PC-9 (cell line): ENCODE results near the gene EP400. TPM values are rescaled to one million over a fixed set of nuclear protein-coding genes. Genes with fewer than 3 reads are reported as not detected.

Experiments
- BruUV-seq: library from RNA; stranded (reverse); fragments of 400-500 nt; replicated peaks from 2 replicates; lab custom pipeline; 2021; lab: Mats Ljungman, UMichigan
- CTCF ChIA-PET: fragments of 300-600 bp; sonication (Branson Sonifier 250); formaldehyde crosslinking; loops from one replicate; lab custom pipeline; 2022; ENCODE audit warnings: antibody characterized with exemption; lab: Charles Lee
- POLR2A ChIA-PET: fragments of 300-600 bp; sonication (Branson Sonifier 250); formaldehyde crosslinking; loops from one replicate; lab custom pipeline; 2022; ENCODE audit warnings: antibody characterized with exemption; ENCODE audit not compliant: unreplicated experiment; lab: Charles Lee
- DNase-seq, 2 experiments: peaks; one replicate each; pipeline versions ENCODE4 v3.0.0 to v3.0.0-alpha.2; 2015 to 2022; ENCODE audit warnings: mixed read lengths in 1 of 2
- H2AFZ ChIP-seq: fragments of 200-600 bp; sonication (generic); 2 replicates; pipeline ENCODE4 v1.8.1; 2017; ENCODE audit warnings: antibody characterized with exemption
- H3F3A ChIP-seq: fragments of 200-600 bp; sonication (generic); 2 replicates; pipeline ENCODE4 v1.8.1; 2017; ENCODE audit warnings: antibody characterized with exemption, mild to moderate bottlenecking, low read depth; ENCODE audit not compliant: insufficient read depth
- H3K27ac ChIP-seq: fragments of 200-600 bp; sonication (generic); 2 replicates; pipeline ENCODE4 v1.6.1; 2016; ENCODE audit warnings: mixed run types
- H3K27me3 ChIP-seq: fragments of 200-600 bp; sonication (generic); 2 replicates; pipeline ENCODE4 v1.6.1; 2016; ENCODE audit warnings: low read depth, mixed run types; ENCODE audit not compliant: insufficient read depth
- H3K36me3 ChIP-seq: fragments of 200-600 bp; sonication (generic); 2 replicates; pipeline ENCODE4 v1.6.1; 2016; ENCODE audit warnings: low read depth, mixed run types
- H3K4me1 ChIP-seq: fragments of 200-600 bp; sonication (generic); replicated peaks from 2 replicates; pipeline ENCODE4 v1.6.1; 2016; ENCODE audit warnings: mixed run types; ENCODE audit not compliant: insufficient read depth
- H3K4me2 ChIP-seq: fragments of 200-600 bp; sonication (generic); 2 replicates; pipeline ENCODE4 v1.6.1; 2017; ENCODE audit warnings: mixed run types
- H3K4me3 ChIP-seq: fragments of 200-600 bp; sonication (generic); 2 replicates; pipeline ENCODE4 v1.6.1; 2016; ENCODE audit warnings: mixed run types
- H3K79me2 ChIP-seq: fragments of 200-600 bp; sonication (generic); 2 replicates; pipeline ENCODE4 v1.6.1; 2017; ENCODE audit warnings: low read depth, mixed run types
- H3K9me2 ChIP-seq: fragments of 200-600 bp; sonication (generic); 2 replicates; pipeline ENCODE4 v1.8.1; 2017; ENCODE audit warnings: mild to moderate bottlenecking; ENCODE audit not compliant: insufficient read depth
- H3K9me3 ChIP-seq: fragments of 200-600 bp; sonication (generic); 2 replicates; pipeline ENCODE4 v1.8.1; 2016; ENCODE audit warnings: low read depth; ENCODE audit not compliant: insufficient read depth
- H4K20me1 ChIP-seq: fragments of 200-600 bp; sonication (generic); 2 replicates; pipeline ENCODE4 v1.8.1; 2017; ENCODE audit not compliant: insufficient read depth
- CTCF ChIP-seq: fragments of 200-600 bp; sonication (generic); conservative IDR thresholded peaks from 2 replicates; pipeline ENCODE4 v1.6.1; 2017; ENCODE audit warnings: mixed run types, antibody characterized with exemption, mild to moderate bottlenecking, moderate library complexity
- EZH2 ChIP-seq: fragments of 200-600 bp; sonication (generic); IDR thresholded peaks from 2 replicates; pipeline ENCODE4 v1.8.0; 2017; ENCODE audit warnings: antibody characterized with exemption, low read depth
- intact Hi-C: fragments of 100-400 bp; cut with micrococcal nuclease; formaldehyde crosslinking; loops from one replicate; pipeline ENCODE4 v1.10.0; 2022; ENCODE audit not compliant: unreplicated experiment
- total RNA-seq: library from RNA; stranded (reverse); gene quantifications from 2 replicates; pipeline ENCODE4 v1.2.3, GENCODE V29; 2021

Gene EP400
- total RNA-seq, 1 experiment from 2014 or later, result 50.3 TPM

GRCh38 chr12:131927110-131928079, 22.3 kb upstream of the EP400 start:
- intact Hi-C loops, result loop anchor here (2.0 to 5.0 kb wide), 2 partner anchors 21 to 75 kb away; partner anchors contain the start of gene EP400
- Histone ChIP-seq H3K4me3 (peak overlapping the region; percentile 98; the same call in 1 of the 2 replicates), H3K27ac (no peak overlapping the region), H3K36me3 (peaks cover 8% of the 10 kb centered on the region), H3K9me3 (no peaks in the 10 kb centered on the region), H3F3A (peaks cover 20% of the 10 kb centered on the region; the same call in 1 of the 2 replicates), H2AFZ (no peak overlapping the region), H3K4me1 (peaks cover 8% of the 10 kb centered on the region), H3K79me2 (peaks cover 32% of the 10 kb centered on the region), H3K4me2 (peak overlapping the region; percentile 100), H3K9me2 (no peaks in the 10 kb centered on the region), H4K20me1 (peaks cover 19% of the 10 kb centered on the region), H3K27me3 (no peaks in the 10 kb centered on the region)
- TF ChIP-seq EZH2 (no peak), CTCF (no peak)
- ChIA-PET CTCF (interaction anchor here (0.6 kb wide), 1 partner anchor 168 kb away, joined by 9 read pairs; no protein-coding TSS in a partner anchor), POLR2A (interaction anchor here (0.6 to 0.8 kb wide), 2 partner anchors 21 to 47 kb away, joined by 15 to 53 read pairs; no protein-coding TSS in a partner anchor)
- DNase-seq, result no peak
- no TSS peak for BruUV-seq

- no peaks in the 10 kb centered on the region for H3K27me3 ChIP-seq
- CTCF ChIA-PET, result interaction anchor here (0.6 kb wide), 1 partner anchor 168 kb away, joined by 9 read pairs; no protein-coding TSS in a partner anchor
- H3K4me1 ChIP-seq, result peaks cover 8% of the 10 kb centered on the region
- no peaks in the 10 kb centered on the region for H3K9me3 ChIP-seq
- TF ChIP-seq EZH2, result no peak
- TF ChIP-seq CTCF, result no peak
- no peaks in the 10 kb centered on the region for H3K9me2 ChIP-seq
- intact Hi-C loops, result loop anchor here (2.0 to 5.0 kb wide), 2 partner anchors 21 to 76 kb away; partner anchors contain the start of gene EP400
- no peak for DNase-seq
- H3F3A ChIP-seq, result peaks cover 20% of the 10 kb centered on the region
- POLR2A ChIA-PET, result interaction anchor here (0.6 to 0.8 kb wide), 3 partner anchors 17 to 48 kb away, joined by 7 to 53 read pairs (median 15); no protein-coding TSS in a partner anchor
- peaks cover 19% of the 10 kb centered on the region for H4K20me1 ChIP-seq
- peaks cover 14% of the 10 kb centered on the region for H3K36me3 ChIP-seq
- peak overlapping the region; percentile 100 for H3K4me2 ChIP-seq
- peak overlapping the region; percentile 98 for H3K4me3 ChIP-seq
- TSS peak; percentile 77 for BruUV-seq
- peak overlapping the region; percentile 98 for H2AFZ ChIP-seq
- H3K27ac ChIP-seq, result peak overlapping the region; percentile 36; the same call in 1 of the 2 replicates
- H3K79me2 ChIP-seq, result peaks cover 36% of the 10 kb centered on the region
Observed at GRCh38 chr12:131928080-131928710, 21.5 kb upstream of the EP400 start.
